Panc1 (cell line): ENCODE measurements around the gene PEAK3.

Source experiments
- POLR2AphosphoS5 ChIP-seq: IDR thresholded peaks from 2 replicates; pipeline ENCODE4 v1.6.1; 2012; ENCODE audit warnings: mild to moderate bottlenecking, low read depth, low read length, moderate library complexity
- TF ChIP-seq, protein P1 (sequence below): fragments of 450-650 bp; IDR thresholded peaks from 2 replicates; pipeline ENCODE4 v1.5.1; 2017; ENCODE audit warnings: mild to moderate bottlenecking

DNA sequence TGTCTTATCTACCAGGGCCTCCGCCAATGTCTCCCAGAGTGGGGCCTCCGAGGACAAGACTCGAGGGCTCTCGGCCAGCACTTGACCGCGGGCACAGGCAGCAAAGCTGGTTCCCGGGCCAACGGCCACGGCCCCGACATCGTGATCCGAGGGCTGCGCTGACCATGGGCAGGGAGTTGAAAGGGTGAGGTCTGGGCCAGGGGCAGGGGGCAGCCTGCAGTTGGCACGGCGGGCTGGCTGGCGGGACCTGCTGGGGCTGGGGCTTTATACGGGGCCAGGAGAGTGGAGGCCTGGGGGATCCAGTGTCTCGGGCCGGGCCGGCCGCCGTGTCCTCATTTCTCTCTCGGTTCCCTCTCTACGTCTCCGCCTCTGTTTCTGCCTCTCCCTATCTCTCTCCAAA lies 35.8 kb upstream of the PEAK3 start:
- TF ChIP-seq, protein P1, sequence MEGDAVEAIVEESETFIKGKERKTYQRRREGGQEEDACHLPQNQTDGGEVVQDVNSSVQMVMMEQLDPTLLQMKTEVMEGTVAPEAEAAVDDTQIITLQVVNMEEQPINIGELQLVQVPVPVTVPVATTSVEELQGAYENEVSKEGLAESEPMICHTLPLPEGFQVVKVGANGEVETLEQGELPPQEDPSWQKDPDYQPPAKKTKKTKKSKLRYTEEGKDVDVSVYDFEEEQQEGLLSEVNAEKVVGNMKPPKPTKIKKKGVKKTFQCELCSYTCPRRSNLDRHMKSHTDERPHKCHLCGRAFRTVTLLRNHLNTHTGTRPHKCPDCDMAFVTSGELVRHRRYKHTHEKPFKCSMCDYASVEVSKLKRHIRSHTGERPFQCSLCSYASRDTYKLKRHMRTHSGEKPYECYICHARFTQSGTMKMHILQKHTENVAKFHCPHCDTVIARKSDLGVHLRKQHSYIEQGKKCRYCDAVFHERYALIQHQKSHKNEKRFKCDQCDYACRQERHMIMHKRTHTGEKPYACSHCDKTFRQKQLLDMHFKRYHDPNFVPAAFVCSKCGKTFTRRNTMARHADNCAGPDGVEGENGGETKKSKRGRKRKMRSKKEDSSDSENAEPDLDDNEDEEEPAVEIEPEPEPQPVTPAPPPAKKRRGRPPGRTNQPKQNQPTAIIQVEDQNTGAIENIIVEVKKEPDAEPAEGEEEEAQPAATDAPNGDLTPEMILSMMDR: no peak
- TF ChIP-seq POLR2AphosphoS5: no peak
